SK-N-SH treated with all-trans-retinoic acid at 6 μM for 48 hours (cell line): Measurements from ENCODE around the gene DMD.

Experiments used
- ATAC-seq: fragments of 200-7000 bp; cut with Tn5 transposase; 3 replicates; pipeline ENCODE4 v1.9.1; 2020; ENCODE audit warnings: mild to moderate bottlenecking, moderate library complexity
- ARNTL ChIP-seq: fragments of 450-650 bp; formaldehyde crosslinking; IDR thresholded peaks from 2 replicates; pipeline ENCODE4 v1.5.0; 2020; ENCODE audit warnings: low read depth, mild to moderate bottlenecking, moderate library complexity, borderline replicate concordance
- BACH2 ChIP-seq: fragments of 250-450 bp; sonication (Bioruptor Pico); IDR thresholded peaks from 2 replicates; pipeline ENCODE4 v1.9.0; 2021; ENCODE audit warnings: mild to moderate bottlenecking, borderline replicate concordance
- CSDC2 ChIP-seq: fragments of 250-450 bp; sonication (Bioruptor Pico); IDR thresholded peaks from 2 replicates; pipeline ENCODE4 v1.5.0; 2020; ENCODE audit warnings: mild to moderate bottlenecking, moderate library complexity
- CSRNP3 ChIP-seq: fragments of 250-450 bp; sonication (Bioruptor Pico); IDR thresholded peaks from 2 replicates; pipeline ENCODE4 v1.5.1; 2021; ENCODE audit warnings: mild to moderate bottlenecking, moderate library complexity
- ESRRG ChIP-seq: fragments of 250-450 bp; sonication (Bioruptor Pico); IDR thresholded peaks from 2 replicates; pipeline ENCODE4 v1.6.1; 2021; ENCODE audit warnings: mild to moderate bottlenecking
- ISL1 ChIP-seq: fragments of 250-450 bp; sonication (Bioruptor Pico); IDR thresholded peaks from 2 replicates; pipeline ENCODE4 v2.1.2; 2022; ENCODE audit warnings: mild to moderate bottlenecking, moderate library complexity
- OSR1 ChIP-seq: fragments of 250-450 bp; sonication (Bioruptor Pico); IDR thresholded peaks from 2 replicates; pipeline ENCODE4 v1.8.0; 2022; ENCODE audit warnings: moderate library complexity, mild to moderate bottlenecking, inconsistent platforms
- PPARA ChIP-seq: fragments of 250-450 bp; sonication (Bioruptor Pico); IDR thresholded peaks from 2 replicates; pipeline ENCODE4 v1.5.0; 2020; ENCODE audit warnings: mild to moderate bottlenecking, borderline replicate concordance
- RARB ChIP-seq: fragments of 250-450 bp; sonication (Bioruptor Pico); IDR thresholded peaks from 2 replicates; pipeline ENCODE4 v1.8.0; 2021; ENCODE audit warnings: mild to moderate bottlenecking, moderate library complexity
- SNAI2 ChIP-seq: fragments of 250-450 bp; sonication (Bioruptor Pico); IDR thresholded peaks from 2 replicates; pipeline ENCODE4 v1.5.0; 2020; ENCODE audit warnings: mild to moderate bottlenecking, moderate library complexity
- TCF4 ChIP-seq: fragments of 250-450 bp; sonication (Bioruptor Pico); IDR thresholded peaks from 2 replicates; pipeline ENCODE4 v1.8.0; 2021; ENCODE audit warnings: mild to moderate bottlenecking, moderate library complexity, borderline replicate concordance
- TOX ChIP-seq: fragments of 250-450 bp; sonication (Bioruptor Pico); IDR thresholded peaks from 2 replicates; pipeline ENCODE4 v1.8.0; 2021; ENCODE audit warnings: mild to moderate bottlenecking, moderate library complexity, borderline replicate concordance
- ZC3H10 ChIP-seq: fragments of 250-450 bp; sonication (Bioruptor Pico); IDR thresholded peaks from 2 replicates; pipeline ENCODE4 v1.5.1; 2021; ENCODE audit warnings: mild to moderate bottlenecking, moderate library complexity
- ZFP3 ChIP-seq: fragments of 250-450 bp; sonication (Bioruptor Pico); IDR thresholded peaks from 2 replicates; pipeline ENCODE4 v1.5.0; 2020; ENCODE audit warnings: mild to moderate bottlenecking, moderate library complexity
- ZFP30 ChIP-seq: fragments of 450-650 bp; formaldehyde crosslinking; IDR thresholded peaks from 2 replicates; pipeline ENCODE4 v1.5.0; 2022; ENCODE audit warnings: mild to moderate bottlenecking, moderate library complexity
- ZNF565 ChIP-seq: fragments of 450-650 bp; formaldehyde crosslinking; conservative IDR thresholded peaks from 2 replicates; pipeline ENCODE4 v1.5.0; 2020; ENCODE audit warnings: low read depth, mild to moderate bottlenecking, moderate library complexity
- ZNF70 ChIP-seq: fragments of 450-650 bp; formaldehyde crosslinking; IDR thresholded peaks from 2 replicates; pipeline ENCODE4 v1.5.0; 2020; ENCODE audit warnings: mild to moderate bottlenecking, moderate library complexity
- ZNF8 ChIP-seq: fragments of 450-650 bp; formaldehyde crosslinking; IDR thresholded peaks from 2 replicates; pipeline ENCODE4 v1.5.0; 2020; ENCODE audit warnings: mild to moderate bottlenecking, moderate library complexity
- TF ChIP-seq, protein P1 (sequence below): fragments of 250-450 bp; sonication (Bioruptor Pico); IDR thresholded peaks from 2 replicates; pipeline ENCODE4 v1.5.1; 2020; ENCODE audit warnings: low read depth, mild to moderate bottlenecking, moderate library complexity
- TF ChIP-seq, protein P2 (sequence below): fragments of 250-450 bp; sonication (Bioruptor Pico); IDR thresholded peaks from 2 replicates; pipeline ENCODE4 v1.8.0; 2021; ENCODE audit warnings: low read depth, mild to moderate bottlenecking, moderate library complexity, borderline replicate concordance
- TF ChIP-seq, protein P3 (sequence below): fragments of 250-450 bp; sonication (Bioruptor Pico); IDR thresholded peaks from 2 replicates; pipeline ENCODE4 v1.8.0; 2020; ENCODE audit warnings: mild to moderate bottlenecking, moderate library complexity, borderline replicate concordance
- TF ChIP-seq, protein P4 (sequence below): fragments of 250-450 bp; sonication (Bioruptor Pico); IDR thresholded peaks from 2 replicates; pipeline ENCODE4 v1.5.0; 2020; ENCODE audit warnings: mild to moderate bottlenecking, moderate library complexity

The DMD gene

DNA sequence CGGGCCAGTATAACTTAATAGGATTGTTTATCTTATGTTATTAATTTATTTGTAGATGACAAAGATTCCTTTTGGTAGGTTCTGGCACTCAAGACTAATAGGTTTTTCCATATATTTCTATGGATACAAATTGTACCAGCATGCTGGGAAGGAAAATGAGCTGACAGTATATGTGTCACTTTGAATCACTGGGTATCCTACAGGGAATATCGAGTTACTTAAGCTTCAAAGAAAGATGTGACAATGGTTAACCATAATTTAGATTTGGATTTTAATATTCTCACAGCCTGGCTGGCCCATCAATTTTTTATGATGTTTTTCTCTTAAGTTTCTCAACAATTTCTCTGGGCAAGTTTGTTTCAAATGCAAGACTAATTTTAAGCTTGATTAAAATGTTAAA is 1640.7 kb downstream of the DMD start (continued):
- TF ChIP-seq ZFP3 (CRISPR knock-in tag), result no peak
- TF ChIP-seq, protein P1, sequence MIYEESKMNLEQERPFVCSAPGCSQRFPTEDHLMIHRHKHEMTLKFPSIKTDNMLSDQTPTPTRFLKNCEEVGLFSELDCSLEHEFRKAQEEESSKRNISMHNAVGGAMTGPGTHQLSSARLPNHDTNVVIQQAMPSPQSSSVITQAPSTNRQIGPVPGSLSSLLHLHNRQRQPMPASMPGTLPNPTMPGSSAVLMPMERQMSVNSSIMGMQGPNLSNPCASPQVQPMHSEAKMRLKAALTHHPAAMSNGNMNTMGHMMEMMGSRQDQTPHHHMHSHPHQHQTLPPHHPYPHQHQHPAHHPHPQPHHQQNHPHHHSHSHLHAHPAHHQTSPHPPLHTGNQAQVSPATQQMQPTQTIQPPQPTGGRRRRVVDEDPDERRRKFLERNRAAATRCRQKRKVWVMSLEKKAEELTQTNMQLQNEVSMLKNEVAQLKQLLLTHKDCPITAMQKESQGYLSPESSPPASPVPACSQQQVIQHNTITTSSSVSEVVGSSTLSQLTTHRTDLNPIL (CRISPR knock-in tag), result no peak
- no peak for TF ChIP-seq CSDC2 (CRISPR knock-in tag)

- no peak for ATAC-seq
- TF ChIP-seq, protein P1 (CRISPR knock-in tag), result no peak
- TF ChIP-seq ZNF70 (CRISPR knock-in tag) (no peak), ZFP30 (CRISPR knock-in tag) (no peak), BACH2 (CRISPR knock-in tag) (no peak), ARNTL (no peak), ZNF8 (CRISPR knock-in tag) (no peak), CSRNP3 (CRISPR knock-in tag) (no peak), PPARA (CRISPR knock-in tag) (no peak), CSDC2 (CRISPR knock-in tag) (no peak), OSR1 (CRISPR knock-in tag) (no peak), ZFP3 (CRISPR knock-in tag) (no peak), SNAI2 (CRISPR knock-in tag) (no peak), RARB (CRISPR knock-in tag) (no peak), TOX (CRISPR knock-in tag) (no peak), ISL1 (CRISPR knock-in tag) (no peak), TCF4 (CRISPR knock-in tag) (no peak), ESRRG (CRISPR knock-in tag) (no peak)
- TF ChIP-seq, protein P2, sequence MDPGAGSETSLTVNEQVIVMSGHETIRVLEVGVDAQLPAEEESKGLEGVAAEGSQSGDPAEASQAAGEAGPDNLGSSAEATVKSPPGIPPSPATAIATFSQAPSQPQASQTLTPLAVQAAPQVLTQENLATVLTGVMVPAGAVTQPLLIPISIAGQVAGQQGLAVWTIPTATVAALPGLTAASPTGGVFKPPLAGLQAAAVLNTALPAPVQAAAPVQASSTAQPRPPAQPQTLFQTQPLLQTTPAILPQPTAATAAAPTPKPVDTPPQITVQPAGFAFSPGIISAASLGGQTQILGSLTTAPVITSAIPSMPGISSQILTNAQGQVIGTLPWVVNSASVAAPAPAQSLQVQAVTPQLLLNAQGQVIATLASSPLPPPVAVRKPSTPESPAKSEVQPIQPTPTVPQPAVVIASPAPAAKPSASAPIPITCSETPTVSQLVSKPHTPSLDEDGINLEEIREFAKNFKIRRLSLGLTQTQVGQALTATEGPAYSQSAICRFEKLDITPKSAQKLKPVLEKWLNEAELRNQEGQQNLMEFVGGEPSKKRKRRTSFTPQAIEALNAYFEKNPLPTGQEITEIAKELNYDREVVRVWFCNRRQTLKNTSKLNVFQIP (CRISPR knock-in tag), result no peak
- TF ChIP-seq, protein P3, sequence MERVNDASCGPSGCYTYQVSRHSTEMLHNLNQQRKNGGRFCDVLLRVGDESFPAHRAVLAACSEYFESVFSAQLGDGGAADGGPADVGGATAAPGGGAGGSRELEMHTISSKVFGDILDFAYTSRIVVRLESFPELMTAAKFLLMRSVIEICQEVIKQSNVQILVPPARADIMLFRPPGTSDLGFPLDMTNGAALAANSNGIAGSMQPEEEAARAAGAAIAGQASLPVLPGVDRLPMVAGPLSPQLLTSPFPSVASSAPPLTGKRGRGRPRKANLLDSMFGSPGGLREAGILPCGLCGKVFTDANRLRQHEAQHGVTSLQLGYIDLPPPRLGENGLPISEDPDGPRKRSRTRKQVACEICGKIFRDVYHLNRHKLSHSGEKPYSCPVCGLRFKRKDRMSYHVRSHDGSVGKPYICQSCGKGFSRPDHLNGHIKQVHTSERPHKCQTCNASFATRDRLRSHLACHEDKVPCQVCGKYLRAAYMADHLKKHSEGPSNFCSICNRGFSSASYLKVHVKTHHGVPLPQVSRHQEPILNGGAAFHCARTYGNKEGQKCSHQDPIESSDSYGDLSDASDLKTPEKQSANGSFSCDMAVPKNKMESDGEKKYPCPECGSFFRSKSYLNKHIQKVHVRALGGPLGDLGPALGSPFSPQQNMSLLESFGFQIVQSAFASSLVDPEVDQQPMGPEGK (CRISPR knock-in tag), result no peak
Observed at GRCh38 chrX:31563792-31564191, 1647.6 kb downstream of the DMD start.

DNA sequence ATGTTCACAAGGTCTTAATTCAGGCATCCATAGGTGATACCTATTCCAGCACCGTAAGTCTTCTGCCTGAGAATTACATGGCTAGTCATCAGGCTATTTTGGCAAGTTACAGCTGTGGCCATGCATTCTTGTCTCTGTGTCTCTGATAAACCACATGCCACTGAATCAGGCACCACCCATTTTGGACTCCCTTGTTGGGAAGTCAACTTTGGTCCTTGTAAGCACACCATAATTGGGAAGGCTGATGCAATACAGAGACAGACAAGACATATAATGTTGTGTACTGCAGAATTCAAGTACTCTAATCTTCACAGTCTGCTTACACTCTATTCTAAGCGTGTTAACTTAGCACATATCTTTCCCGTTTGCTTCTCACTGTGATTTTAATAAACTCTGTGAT is 1655.8 kb downstream of the DMD start:
- no peak for TF ChIP-seq ZC3H10 (CRISPR knock-in tag)
- TF ChIP-seq, protein P1 (CRISPR knock-in tag), result no peak
- TF ChIP-seq SNAI2 (CRISPR knock-in tag), result no peak
- TF ChIP-seq TCF4 (CRISPR knock-in tag), result no peak
- TF ChIP-seq, protein P4, sequence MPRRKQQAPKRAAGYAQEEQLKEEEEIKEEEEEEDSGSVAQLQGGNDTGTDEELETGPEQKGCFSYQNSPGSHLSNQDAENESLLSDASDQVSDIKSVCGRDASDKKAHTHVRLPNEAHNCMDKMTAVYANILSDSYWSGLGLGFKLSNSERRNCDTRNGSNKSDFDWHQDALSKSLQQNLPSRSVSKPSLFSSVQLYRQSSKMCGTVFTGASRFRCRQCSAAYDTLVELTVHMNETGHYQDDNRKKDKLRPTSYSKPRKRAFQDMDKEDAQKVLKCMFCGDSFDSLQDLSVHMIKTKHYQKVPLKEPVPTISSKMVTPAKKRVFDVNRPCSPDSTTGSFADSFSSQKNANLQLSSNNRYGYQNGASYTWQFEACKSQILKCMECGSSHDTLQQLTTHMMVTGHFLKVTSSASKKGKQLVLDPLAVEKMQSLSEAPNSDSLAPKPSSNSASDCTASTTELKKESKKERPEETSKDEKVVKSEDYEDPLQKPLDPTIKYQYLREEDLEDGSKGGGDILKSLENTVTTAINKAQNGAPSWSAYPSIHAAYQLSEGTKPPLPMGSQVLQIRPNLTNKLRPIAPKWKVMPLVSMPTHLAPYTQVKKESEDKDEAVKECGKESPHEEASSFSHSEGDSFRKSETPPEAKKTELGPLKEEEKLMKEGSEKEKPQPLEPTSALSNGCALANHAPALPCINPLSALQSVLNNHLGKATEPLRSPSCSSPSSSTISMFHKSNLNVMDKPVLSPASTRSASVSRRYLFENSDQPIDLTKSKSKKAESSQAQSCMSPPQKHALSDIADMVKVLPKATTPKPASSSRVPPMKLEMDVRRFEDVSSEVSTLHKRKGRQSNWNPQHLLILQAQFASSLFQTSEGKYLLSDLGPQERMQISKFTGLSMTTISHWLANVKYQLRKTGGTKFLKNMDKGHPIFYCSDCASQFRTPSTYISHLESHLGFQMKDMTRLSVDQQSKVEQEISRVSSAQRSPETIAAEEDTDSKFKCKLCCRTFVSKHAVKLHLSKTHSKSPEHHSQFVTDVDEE (CRISPR knock-in tag), result no peak
- no peak for TF ChIP-seq PPARA (CRISPR knock-in tag)
- no peak for TF ChIP-seq ZFP3 (CRISPR knock-in tag)
- TF ChIP-seq ZNF565, result no peak
- no peak for TF ChIP-seq OSR1 (CRISPR knock-in tag)
- TF ChIP-seq, protein P2 (CRISPR knock-in tag), result no peak
- TF ChIP-seq ESRRG (CRISPR knock-in tag), result no peak
- TF ChIP-seq BACH2 (CRISPR knock-in tag), result no peak

More for the DNA sequence above, 1655.8 kb downstream of the DMD start:
- no peak for ATAC-seq
